Measurements from ENCODE around the gene TFDP2. TPM values are rescaled to one million over a fixed set of nuclear protein-coding genes. Genes with fewer than 3 reads are reported as not detected.
A peak's percentile ranks its signal among the peaks of the same experiment; 100 is the strongest.

The TFDP2 gene
- total RNA-seq, 2 donors from 2014 or later = 62.7 to 76.4 TPM

- H3K27ac Mint-ChIP-seq = peak overlapping the region; percentile 82
- H3K36me3 ChIP-seq (ENCODE audit: control insufficient read depth, insufficient read depth, low read length) = no peaks in the 10 kb centered on the region
- H3K4me1 ChIP-seq (ENCODE audit: control insufficient read depth, insufficient read depth, low read length) = no peaks in the 10 kb centered on the region
- no peaks in the 10 kb centered on the region for H3K27me3 ChIP-seq (ENCODE audit: control insufficient read depth, insufficient read depth, low read length, poor library complexity, severe bottlenecking)
- H3K9me3 Mint-ChIP-seq = no peaks in the 10 kb centered on the region
- H3K9ac ChIP-seq (ENCODE audit: extremely low read depth, low read length, poor library complexity, severe bottlenecking) = peak overlapping the region; percentile 64
- no peaks in the 10 kb centered on the region for H3K9me3 ChIP-seq (ENCODE audit: control insufficient read depth, low read length)
- peak overlapping the region; percentile 97 for H3K27ac ChIP-seq (ENCODE audit: low read depth, low read length)
- H3K36me3 Mint-ChIP-seq (ENCODE audit: low read depth) = peaks cover 8% of the 10 kb centered on the region
- peak overlapping the region; percentile 87 for H3K4me3 ChIP-seq (ENCODE audit: low read length)
- H3K4me1 Mint-ChIP-seq = peaks cover 12% of the 10 kb centered on the region
- no peaks in the 10 kb centered on the region for H3K27me3 Mint-ChIP-seq (ENCODE audit: insufficient read depth)
- no peak for DNase-seq
- 0% methylated on average over 1 of the region's 2 CpGs; no CpG with 5 or more reads in 1 of the 2 experiments for WGBS, 2 experiments (ENCODE audit: insufficient coverage in 1 of 2, insufficient read length in 1 of 2)
- peak overlapping the region; percentile 69 for H3K4me3 Mint-ChIP-seq
- no peak for TF ChIP-seq CTCF (conservative IDR thresholded peaks at IDR 0.05)
Observed at GRCh38 chr3:142027735-142028134, 121.6 kb downstream of the TFDP2 start.

- WGBS, 2 experiments (ENCODE audit: insufficient coverage in 1 of 2, insufficient read length in 1 of 2) = 20% methylated on average over 1 of the region's 3 CpGs; no CpG with 5 or more reads in 1 of the 2 experiments
Observed at GRCh38 chr3:142027300-142027699, 122.0 kb downstream of the TFDP2 start.

GRCh38 chr3:142026333-142026732 lies 123.0 kb downstream of the TFDP2 start:
- DNase-seq = no peak
- H3K4me1 ChIP-seq (ENCODE audit: control insufficient read depth, insufficient read depth, low read length) = no peaks in the 10 kb centered on the region
- no peak for TF ChIP-seq CTCF (conservative IDR thresholded peaks at IDR 0.05)
- peaks cover 8% of the 10 kb centered on the region for H3K36me3 Mint-ChIP-seq (ENCODE audit: low read depth)
- H3K4me1 Mint-ChIP-seq = peaks cover 12% of the 10 kb centered on the region
- H3K36me3 ChIP-seq (ENCODE audit: control insufficient read depth, insufficient read depth, low read length) = no peaks in the 10 kb centered on the region
- no peaks in the 10 kb centered on the region for H3K27me3 Mint-ChIP-seq (ENCODE audit: insufficient read depth)
- H3K4me3 Mint-ChIP-seq = no peak overlapping the region
- no peak overlapping the region for H3K27ac Mint-ChIP-seq
- H3K9ac ChIP-seq (ENCODE audit: extremely low read depth, low read length, poor library complexity, severe bottlenecking) = no peak overlapping the region
- no peak overlapping the region for H3K27ac ChIP-seq (ENCODE audit: low read depth, low read length)
- H3K9me3 Mint-ChIP-seq = no peaks in the 10 kb centered on the region
- H3K4me3 ChIP-seq (ENCODE audit: low read length) = peak overlapping the region; percentile 87
- WGBS, 2 experiments (ENCODE audit: insufficient coverage in 1 of 2, insufficient read length in 1 of 2) = 60 to 90% methylated on average over 1 to 2 of the region's 2 CpGs
- no peaks in the 10 kb centered on the region for H3K9me3 ChIP-seq (ENCODE audit: control insufficient read depth, low read length)
- H3K27me3 ChIP-seq (ENCODE audit: control insufficient read depth, insufficient read depth, low read length, poor library complexity, severe bottlenecking) = no peaks in the 10 kb centered on the region

More at GRCh38 chr3:142027300-142027699, 122.0 kb downstream of the TFDP2 start:
- Histone ChIP-seq H3K4me3 (ENCODE audit: low read length) (peak overlapping the region; percentile 87), H3K9me3 (ENCODE audit: control insufficient read depth, low read length) (no peaks in the 10 kb centered on the region), H3K27me3 (ENCODE audit: control insufficient read depth, insufficient read depth, low read length, poor library complexity, severe bottlenecking) (no peaks in the 10 kb centered on the region), H3K27ac (ENCODE audit: low read depth, low read length) (peak overlapping the region; percentile 97), H3K9ac (ENCODE audit: extremely low read depth, low read length, poor library complexity, severe bottlenecking) (peak overlapping the region; percentile 64), H3K36me3 (ENCODE audit: control insufficient read depth, insufficient read depth, low read length) (no peaks in the 10 kb centered on the region), H3K4me1 (ENCODE audit: control insufficient read depth, insufficient read depth, low read length) (no peaks in the 10 kb centered on the region)
- peak overlapping the region; percentile 69 for H3K4me3 Mint-ChIP-seq
- H3K27me3 Mint-ChIP-seq (ENCODE audit: insufficient read depth) = no peaks in the 10 kb centered on the region
- no peak for DNase-seq
- no peak overlapping the region for H3K27ac Mint-ChIP-seq
- no peak for TF ChIP-seq CTCF (conservative IDR thresholded peaks at IDR 0.05)
- H3K36me3 Mint-ChIP-seq (ENCODE audit: low read depth) = peaks cover 8% of the 10 kb centered on the region
- no peaks in the 10 kb centered on the region for H3K9me3 Mint-ChIP-seq
- H3K4me1 Mint-ChIP-seq = peaks cover 12% of the 10 kb centered on the region

Data from endodermal cell (in vitro differentiated cells).